Measurements from ENCODE around the gene GDPD4.
"Not testable (repeated sequence)": the region's sequence is repeated elsewhere in the genome, so short reads cannot be mapped to it uniquely, and the experiment has no call there.

GDPD4 gene
- 0 to 0.27 (median 0) reads per million in 4 experiments for total RNA-seq

GRCh38 chr11:77301510-77301909 is at the start of gene GDPD4:
GDPD4 (minus strand) TSS chr11:77301686; CDS start chr11:77285137, 16,549 bp downstream.
- no peak for DNase-seq

GRCh38 chr11:77347948-77348347 is 46.5 kb upstream of the GDPD4 start:
- DNase-seq, result no peak

GRCh38 chr11:77346906-77347603 is 45.6 kb upstream of the GDPD4 start:
- DNase-seq, result no peak

- no peak for DNase-seq
Measured at GRCh38 chr11:77345621-77346020, 44.1 kb upstream of the GDPD4 start.

GRCh38 chr11:77340501-77340900 is 39.0 kb upstream of the GDPD4 start:
- no peak for DNase-seq

GRCh38 chr11:77332259-77332658 is 30.8 kb upstream of the GDPD4 start:
- DNase-seq, result no peak

- DNase-seq, result no peak
Measured at GRCh38 chr11:77325159-77325558, 23.7 kb upstream of the GDPD4 start.

GRCh38 chr11:77324508-77324907 is 23.0 kb upstream of the GDPD4 start:
- DNase-seq, result no peak

GRCh38 chr11:77322926-77323590 is 21.6 kb upstream of the GDPD4 start:
- DNase-seq, result no peak

- no peak for DNase-seq
Measured at GRCh38 chr11:77322506-77322905, 21.0 kb upstream of the GDPD4 start.

- no peak for DNase-seq
Measured at GRCh38 chr11:77320351-77320750, 18.9 kb upstream of the GDPD4 start.

GRCh38 chr11:77318600-77318999 is 17.1 kb upstream of the GDPD4 start:
- DNase-seq, result no peak

- no peak for DNase-seq
Measured at GRCh38 chr11:77316733-77317342, 15.4 kb upstream of the GDPD4 start.

GRCh38 chr11:77312107-77312506 is 10.6 kb upstream of the GDPD4 start:
- DNase-seq, result no peak

GRCh38 chr11:77311701-77312100 is 10.2 kb upstream of the GDPD4 start:
- DNase-seq, result no peak

- DNase-seq, result no peak
Measured at GRCh38 chr11:77310721-77311120, 9.2 kb upstream of the GDPD4 start.

- no peak for DNase-seq
Measured at GRCh38 chr11:77309401-77310085, 8.1 kb upstream of the GDPD4 start.

- DNase-seq, result no peak
Measured at GRCh38 chr11:77308838-77309237, 7.4 kb upstream of the GDPD4 start.

- no peak for DNase-seq
Measured at GRCh38 chr11:77303328-77303727, 1.8 kb upstream of the GDPD4 start.

- no peak for DNase-seq
Measured at GRCh38 chr11:77302752-77303151, 1.3 kb upstream of the GDPD4 start.

GRCh38 chr11:77300695-77301094 is 791 bp downstream of the GDPD4 start:
- DNase-seq, result no peak

- DNase-seq, result not testable (repeated sequence)
Measured at GRCh38 chr11:77300028-77300427, 1.5 kb downstream of the GDPD4 start.

- no peak for DNase-seq
Measured at GRCh38 chr11:77299528-77299993, 1.9 kb downstream of the GDPD4 start.

Data from effector CD8-positive, alpha-beta T cell (primary cell).